Fibroblast of skin of left quadriceps (primary cell): ENCODE measurements around the gene BCO2.
"Not testable (repeated sequence)": the region's sequence is repeated elsewhere in the genome, so short reads cannot be mapped to it uniquely, and the experiment has no call there.

Source experiments
- DNase-seq, 2 experiments: peaks; one replicate each; pipeline ENCODE4 v3.0.0-alpha.2; 2013; ENCODE audit warnings: low read depth in 2 of 2

BCO2 gene

GRCh38 chr11:112174789-112175598, at the start of gene BCO2:
Gene BCO2 (plus strand): TSS chr11:112175512. CDS start chr11:112175602, 90 bp downstream.
- DNase-seq = peak; percentile 17 to 18

GRCh38 chr11:112127056-112127455, 48.3 kb upstream of the BCO2 start:
- DNase-seq = no peak

GRCh38 chr11:112128483-112129121, 46.7 kb upstream of the BCO2 start:
- peak; percentile 61 to 62 for DNase-seq

- no peak for DNase-seq
Observed at GRCh38 chr11:112129656-112130055, 45.7 kb upstream of the BCO2 start.

GRCh38 chr11:112132737-112133136, 42.6 kb upstream of the BCO2 start:
- DNase-seq = no peak

- no peak for DNase-seq
Observed at GRCh38 chr11:112134473-112134872, 40.8 kb upstream of the BCO2 start.

- no peak for DNase-seq
Observed at GRCh38 chr11:112143597-112143996, 31.7 kb upstream of the BCO2 start.

GRCh38 chr11:112150517-112150916, 24.8 kb upstream of the BCO2 start:
- DNase-seq = no peak

GRCh38 chr11:112156153-112156955, 19.0 kb upstream of the BCO2 start:
- DNase-seq = no peak

GRCh38 chr11:112156956-112157766, 18.2 kb upstream of the BCO2 start:
- DNase-seq = peak; percentile 98 to 99

GRCh38 chr11:112159098-112160065, 15.9 kb upstream of the BCO2 start:
- DNase-seq = no peak

GRCh38 chr11:112160091-112160848, 15.0 kb upstream of the BCO2 start:
- DNase-seq = no peak

GRCh38 chr11:112161012-112161411, 14.3 kb upstream of the BCO2 start:
- no peak for DNase-seq

GRCh38 chr11:112162200-112162599, 13.1 kb upstream of the BCO2 start:
- not testable (repeated sequence) for DNase-seq

- no peak for DNase-seq
Observed at GRCh38 chr11:112162761-112163546, 12.4 kb upstream of the BCO2 start.

- DNase-seq = no peak
Observed at GRCh38 chr11:112163875-112164685, 11.2 kb upstream of the BCO2 start, which contains the start of gene IL18. Gene IL18 (minus strand): TSS chr11:112164094. CDS start chr11:112155053, 9,041 bp downstream.

- DNase-seq = no peak
Observed at GRCh38 chr11:112165049-112165448, 10.3 kb upstream of the BCO2 start.

- peak; percentile 34 to 47 for DNase-seq
Observed at GRCh38 chr11:112166562-112166961, 8.8 kb upstream of the BCO2 start.
